ENCODE results near the gene FTL.

Gene FTL

GRCh38 chr19:48966541-48967345 lies 1.6 kb downstream of the FTL start:
- DNase-seq = no peak

GRCh38 chr19:48967346-48968178 lies 2.5 kb downstream of the FTL start:
- DNase-seq = no peak

GRCh38 chr19:48968179-48968661 lies 3.1 kb downstream of the FTL start:
- DNase-seq = no peak

GRCh38 chr19:48968813-48969218 lies 3.7 kb downstream of the FTL start:
- no peak for DNase-seq

GRCh38 chr19:48969276-48970138 lies 4.4 kb downstream of the FTL start:
- DNase-seq = peak; percentile 46

GRCh38 chr19:48970139-48970766 lies 5.1 kb downstream of the FTL start:
- DNase-seq = no peak

- peak; percentile 72 for DNase-seq
These were observed 5.8 kb downstream of the FTL start for GRCh38 chr19:48970923-48971395.

- DNase-seq = no peak
These were observed 11.1 kb downstream of the FTL start for GRCh38 chr19:48975947-48976847.

GRCh38 chr19:48977061-48977460 lies 12.0 kb downstream of the FTL start:
- no peak for DNase-seq

- DNase-seq = no peak
These were observed 17.2 kb downstream of the FTL start for GRCh38 chr19:48982280-48982679.

GRCh38 chr19:48985711-48986110 lies 20.6 kb downstream of the FTL start:
- no peak for DNase-seq

GRCh38 chr19:48986211-48986610 lies 21.1 kb downstream of the FTL start:
- DNase-seq = no peak

GRCh38 chr19:48987323-48987722 lies 22.2 kb downstream of the FTL start:
- no peak for DNase-seq

- no peak for DNase-seq
These were observed 23.2 kb downstream of the FTL start for GRCh38 chr19:48988286-48988685.

- DNase-seq = no peak
These were observed 23.8 kb downstream of the FTL start for GRCh38 chr19:48988860-48989259.

GRCh38 chr19:48989701-48990291 lies 24.7 kb downstream of the FTL start:
- DNase-seq = no peak

GRCh38 chr19:48990400-48990799 lies 25.3 kb downstream of the FTL start:
- DNase-seq = no peak

GRCh38 chr19:48991011-48991609 lies 26.0 kb downstream of the FTL start:
- DNase-seq = no peak

GRCh38 chr19:48991873-48992580 lies 26.9 kb downstream of the FTL start:
- no peak for DNase-seq
